NCI-H2196 (cell line): ENCODE data around the gene HACE1.

Experiments
- DNase-seq: peaks from one replicate; lab custom pipeline; 2025; ENCODE audit not compliant: unreplicated experiment; lab: John Stamatoyannopoulos, UW

The HACE1 gene

DNA sequence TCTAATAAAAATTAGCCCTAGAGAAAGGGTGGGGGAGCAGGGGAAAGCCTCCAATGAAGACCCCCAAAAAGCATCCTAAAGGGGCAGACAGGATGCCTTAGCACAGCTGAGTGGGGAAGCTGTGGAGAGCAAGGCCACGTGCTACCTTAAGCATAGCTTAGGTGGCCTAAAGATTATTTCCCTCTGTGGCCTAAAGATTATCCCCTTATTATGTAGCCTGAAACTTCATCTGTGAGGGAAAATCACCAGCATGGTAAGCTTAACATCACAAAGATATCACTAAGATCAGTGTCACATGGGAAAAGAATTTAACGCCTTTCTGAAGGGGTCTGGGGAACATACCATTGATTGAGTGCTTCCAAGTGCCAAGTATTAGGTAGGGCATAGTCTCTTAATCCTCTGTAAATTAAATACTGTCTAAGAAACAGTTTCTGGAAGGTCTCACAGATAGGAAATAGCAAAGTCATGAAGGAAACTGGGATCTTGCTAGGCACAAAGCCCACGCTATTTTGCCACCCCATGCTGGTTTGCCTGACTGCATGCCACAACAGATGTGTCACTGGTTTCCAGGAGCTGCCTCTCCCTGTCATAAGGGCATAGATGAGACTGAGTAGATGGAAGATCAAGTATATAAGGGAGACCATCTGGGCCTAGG lies 170.0 kb downstream of the HACE1 start:
- no peak for DNase-seq

DNA sequence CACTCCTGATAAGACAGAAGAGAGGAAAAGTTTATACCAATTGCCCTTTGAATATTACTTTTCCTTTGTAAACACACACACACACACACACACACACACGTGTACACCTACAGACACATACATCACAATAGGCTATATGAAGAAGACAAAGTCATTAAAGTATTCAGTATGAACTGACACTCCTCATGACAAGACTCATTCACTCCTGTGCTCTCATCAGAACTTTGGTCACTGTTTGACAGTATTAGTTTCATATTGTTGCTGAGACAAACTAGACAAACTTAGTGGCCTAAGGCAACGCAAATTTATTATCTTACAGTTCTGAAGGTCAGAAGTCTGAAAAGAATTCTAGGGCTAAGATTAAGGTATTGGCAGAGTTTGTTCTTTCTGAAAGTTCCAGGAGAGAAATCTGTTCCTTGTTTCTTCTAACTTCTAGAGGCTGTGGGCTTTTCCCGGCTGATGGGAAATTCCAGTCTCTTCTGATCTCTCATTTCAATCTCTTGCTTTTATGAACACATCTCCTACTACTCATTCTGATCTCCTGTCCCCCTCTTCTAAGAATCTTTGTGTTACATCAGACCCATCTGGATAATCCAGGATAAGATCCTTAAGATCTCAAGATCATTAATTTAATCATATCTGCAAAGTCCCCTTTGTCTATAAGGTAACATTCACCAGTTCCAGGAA lies 171.3 kb downstream of the HACE1 start:
- DNase-seq: no peak

DNA sequence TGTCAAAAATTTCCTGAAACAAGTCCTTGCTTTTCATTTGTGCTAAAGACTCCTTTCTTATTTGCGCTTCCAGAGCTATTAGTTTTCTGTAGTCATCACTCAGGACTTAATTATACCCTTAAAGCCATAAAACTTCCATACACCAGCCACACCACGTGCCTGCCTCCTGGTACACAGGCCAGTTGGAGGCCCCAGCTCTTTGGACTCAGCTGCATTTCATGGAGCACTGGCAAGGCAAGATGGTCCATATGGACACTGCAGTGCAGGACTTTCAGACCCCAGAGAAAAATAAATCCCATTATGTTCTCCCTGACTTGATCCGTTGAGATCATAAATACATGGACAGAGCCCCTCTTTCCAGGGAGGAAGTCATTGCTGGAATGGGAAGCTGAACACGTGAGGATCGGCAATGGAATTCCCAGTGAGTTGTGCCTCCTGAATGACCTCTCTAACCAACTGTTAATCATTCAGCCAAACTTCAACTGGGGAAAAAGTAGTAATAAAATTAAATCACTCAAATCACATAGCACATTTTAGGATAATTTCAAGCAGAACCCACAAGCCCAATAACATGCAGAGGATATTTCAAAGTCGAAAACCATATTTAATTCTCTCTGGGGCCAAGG lies 173.1 kb downstream of the HACE1 start:
- no peak for DNase-seq

DNA sequence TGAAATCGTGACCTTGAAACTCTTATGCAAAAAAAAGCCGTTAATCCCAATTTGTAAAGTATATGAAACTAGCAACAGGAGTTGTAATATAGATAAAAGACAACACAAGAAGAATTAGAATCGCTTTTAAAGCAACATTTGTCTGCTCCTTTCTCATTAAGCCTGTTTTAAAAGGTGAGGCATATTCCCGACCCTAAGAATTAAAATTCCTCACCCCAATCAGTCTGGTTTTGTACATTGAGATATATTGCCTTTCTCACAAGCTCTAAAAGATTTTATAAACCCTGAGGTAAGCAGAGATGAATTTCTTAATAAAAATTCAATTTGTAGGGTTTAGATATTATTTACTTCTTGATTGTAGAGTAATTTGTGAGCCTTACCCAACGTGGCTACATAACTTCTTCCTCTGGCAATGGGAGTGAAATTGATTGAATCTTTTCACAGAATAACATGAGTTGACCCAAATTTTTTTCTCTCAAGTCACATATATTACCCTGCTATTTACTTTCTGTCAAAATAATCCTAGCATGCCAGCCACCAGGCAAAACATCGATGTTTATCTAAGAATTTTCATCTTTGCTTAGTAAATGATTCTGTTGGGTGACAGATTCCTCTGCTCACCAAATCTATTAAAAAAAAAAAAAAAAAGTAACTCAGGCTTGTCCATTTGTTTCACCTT lies 173.7 kb downstream of the HACE1 start:
- DNase-seq: no peak

DNA sequence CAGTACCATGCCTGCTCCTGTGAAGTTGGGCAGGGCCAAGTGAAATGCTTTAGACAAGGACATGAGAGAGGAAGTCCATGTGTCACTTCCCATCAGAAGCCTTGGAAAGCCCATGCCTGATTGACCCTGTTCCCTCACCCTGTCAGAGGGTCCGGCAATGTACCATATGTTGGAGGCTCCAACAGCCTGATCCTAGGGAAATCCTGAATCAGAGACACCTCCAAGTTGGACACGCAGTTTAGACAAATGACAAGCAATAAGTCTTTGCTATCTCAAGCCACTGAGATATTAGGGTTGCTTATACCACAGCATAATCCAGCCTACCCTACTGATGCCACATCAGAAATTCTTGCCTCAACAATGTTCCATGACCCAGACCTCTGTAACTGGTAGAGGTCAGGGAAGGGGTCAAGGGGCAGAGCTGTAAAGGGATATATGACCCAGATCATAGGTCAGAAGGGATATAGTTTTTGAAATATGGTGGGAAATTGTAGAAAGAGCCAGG lies 174.8 kb downstream of the HACE1 start:
- no peak for DNase-seq

DNA sequence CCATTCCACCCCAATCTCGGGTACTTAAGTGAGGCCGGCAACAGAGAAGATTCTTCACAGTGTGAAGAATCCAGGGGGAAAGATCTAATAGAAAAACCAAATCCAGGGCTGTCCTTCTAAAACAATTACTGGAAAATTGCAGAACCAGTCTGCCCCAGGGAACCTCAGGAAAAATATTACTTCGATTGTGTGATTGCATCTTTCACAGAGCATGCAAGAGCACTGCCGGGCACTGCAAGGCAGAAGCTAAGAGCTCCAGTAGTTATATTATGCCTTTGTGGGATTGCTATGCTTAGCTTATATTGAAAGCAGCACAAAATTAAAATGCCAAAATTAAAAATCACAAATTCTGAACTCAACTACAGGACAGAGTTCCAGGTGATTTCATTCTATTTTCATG lies 175.9 kb downstream of the HACE1 start:
- DNase-seq: no peak

DNA sequence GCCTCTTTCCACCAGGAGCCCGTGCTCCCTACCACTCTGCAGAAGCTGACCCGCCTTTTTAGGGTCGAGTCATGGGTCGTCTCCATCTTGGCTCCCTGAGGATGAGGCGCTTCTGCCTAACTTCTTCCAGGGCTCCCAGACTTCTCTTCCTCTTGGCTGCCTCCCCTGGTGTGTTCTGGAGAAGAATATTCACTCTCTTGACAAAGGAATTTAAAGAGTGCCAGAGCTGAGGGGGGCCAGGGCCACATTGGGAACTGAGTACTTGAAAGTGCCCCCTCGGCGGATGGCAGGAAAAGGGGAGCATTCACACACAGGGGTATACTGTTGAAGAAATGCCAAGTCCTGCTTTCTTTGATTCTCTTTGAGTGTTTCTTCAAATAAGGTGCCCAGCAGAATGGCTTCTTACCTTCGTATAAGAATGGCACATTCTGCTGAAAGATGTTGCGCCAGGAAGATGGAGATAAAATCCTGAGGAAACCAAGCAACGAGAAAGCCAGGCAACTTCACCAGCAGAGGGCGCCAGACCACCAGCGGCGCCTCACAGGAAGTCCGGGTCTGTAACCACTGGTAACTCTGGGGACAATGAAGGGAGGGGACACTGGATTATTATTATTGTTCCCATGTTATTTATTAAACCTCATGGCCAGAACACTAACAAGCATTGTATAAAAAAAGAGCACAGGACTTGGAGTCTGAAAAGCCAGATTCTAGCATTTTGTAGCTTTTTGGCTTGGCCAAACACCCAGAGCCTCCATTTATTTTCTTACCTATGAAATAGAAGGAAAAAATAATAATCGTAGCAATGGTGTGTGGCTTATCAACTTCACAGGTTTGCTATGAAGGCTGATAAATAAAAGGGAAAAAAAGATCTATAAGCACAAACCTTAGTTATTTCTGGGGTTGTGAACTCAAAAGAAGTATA lies 176.7 kb downstream of the HACE1 start:
- peak; percentile 48 for DNase-seq

DNA sequence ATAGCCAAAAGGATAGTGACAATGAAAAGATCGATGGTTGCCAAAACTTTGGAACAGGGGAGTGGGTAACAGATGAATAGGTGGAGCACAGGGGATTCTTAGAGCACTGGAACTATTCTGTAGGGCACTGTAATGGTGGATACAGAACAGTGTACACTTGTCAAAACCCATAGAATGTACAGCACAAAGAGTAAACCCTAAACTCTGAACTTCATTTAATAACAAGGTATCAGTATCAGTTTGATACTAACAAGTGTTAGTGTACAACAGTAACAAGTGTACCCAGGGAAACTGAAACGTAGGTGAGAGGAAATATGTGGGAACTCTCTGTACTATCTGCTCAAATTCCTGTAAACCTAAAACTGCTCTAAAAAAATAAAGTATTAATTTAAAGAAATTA lies 179.2 kb downstream of the HACE1 start:
- DNase-seq: no peak

DNA sequence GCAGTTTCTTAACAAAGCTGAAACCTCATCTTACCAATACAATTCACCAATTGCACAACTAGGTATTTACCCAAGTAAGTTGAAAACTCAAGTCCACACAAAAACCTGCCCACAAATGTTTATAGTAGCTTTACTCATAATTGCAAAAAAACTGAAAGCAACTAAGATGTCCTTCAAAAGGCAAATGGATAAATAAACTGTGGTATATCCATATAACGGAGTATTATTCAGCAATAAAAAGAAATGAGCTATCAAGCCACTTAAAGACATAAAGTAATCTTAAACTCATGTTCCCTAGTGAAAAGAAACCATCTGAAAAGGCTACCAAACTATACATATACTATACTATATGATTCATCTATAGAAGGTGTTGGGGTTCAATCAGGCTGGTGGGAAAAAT lies 179.7 kb downstream of the HACE1 start:
- DNase-seq: no peak
